ENCODE measurements around the gene OSCP1. TPM values are rescaled to one million over a fixed set of nuclear protein-coding genes. Genes with fewer than 3 reads are reported as not detected.
"Not testable (repeated sequence)": the region's sequence is repeated elsewhere in the genome, so short reads cannot be mapped to it uniquely, and the experiment has no call there.

Gene OSCP1
- total RNA-seq, 1 experiment from 2014 or later: 3.2 TPM

GRCh38 chr1:36487906-36488305 lies 37.7 kb upstream of the OSCP1 start:
- Histone ChIP-seq H3K79me1 (ENCODE audit: insufficient read depth, low read depth, low read length, poor library complexity, severe bottlenecking) (no peaks in the 10 kb centered on the region), H3T11ph (ENCODE audit: low read length) (no peak overlapping the region), H2BK5ac (ENCODE audit: insufficient read length, low read length) (no peak overlapping the region), H3K4me1 (ENCODE audit: insufficient read depth, low read length) (no peaks in the 10 kb centered on the region; the same call in 1 of the 2 replicates), H3K27me3 (ENCODE audit: insufficient read depth, low read length) (no peaks in the 10 kb centered on the region), H3K4me2 (ENCODE audit: insufficient read depth, insufficient read length, low read length) (no peak overlapping the region), H3K79me2 (ENCODE audit: insufficient read depth, low read length) (no peaks in the 10 kb centered on the region), H4K91ac (ENCODE audit: insufficient read length, low read depth, low read length) (no peak overlapping the region), H3K18ac (ENCODE audit: insufficient read length, low read depth, low read length) (no peak overlapping the region), H3K14ac (ENCODE audit: insufficient read depth, low read length) (no peak overlapping the region), H4K5ac (ENCODE audit: insufficient read length, low read depth, low read length) (no peak overlapping the region), H3K9me3 (ENCODE audit: control insufficient read depth, low read depth, low read length) (no peaks in the 10 kb centered on the region), H4K20me1 (ENCODE audit: control insufficient read depth, insufficient read depth, insufficient read length) (no peaks in the 10 kb centered on the region), H3K4ac (ENCODE audit: low read depth, low read length) (no peak overlapping the region), H2BK120ac (ENCODE audit: low read depth, low read length, poor library complexity, severe bottlenecking) (no peak overlapping the region), H2AFZ (ENCODE audit: low read length) (no peak overlapping the region), H3K9ac (ENCODE audit: extremely low read depth, insufficient read length, low read length) (no peak overlapping the region), H3K23me2 (ENCODE audit: insufficient read length, low read depth, low read length, poor library complexity, severe bottlenecking) (no peaks in the 10 kb centered on the region), H2AK5ac (ENCODE audit: insufficient read length, low read length) (no peak overlapping the region), H4K8ac (replicated peaks; ENCODE audit: insufficient read length, low read depth, low read length) (no peak overlapping the region), H2BK15ac (ENCODE audit: low read depth, low read length) (no peak overlapping the region), H2BK20ac (ENCODE audit: low read depth, low read length, poor library complexity, severe bottlenecking) (no peak overlapping the region), H3K23ac (ENCODE audit: insufficient read length, low read depth, low read length) (no peak overlapping the region), H2BK12ac (ENCODE audit: insufficient read length, low read depth, low read length) (no peak overlapping the region), H3K56ac (ENCODE audit: insufficient read length, low read depth, low read length) (no peak overlapping the region), H3K27ac (ENCODE audit: insufficient read length, low read depth, low read length) (no peak overlapping the region)
- Mint-ChIP-seq H3K27ac (0 out of 7 replicates have a peak overlapping the region, but pooled peaks of 1 of the 3 experiments have one; percentile 53), H3K9me3 (peaks cover 0 to 8% of the 10 kb centered on the region in 2 experiments; a peak in 3 of 5 replicates), H3K4me3 (no peak overlapping the region), H3K4me1 (peaks cover 14 to 17% of the 10 kb centered on the region in 2 experiments), H3K36me3 (ENCODE audit: insufficient read depth in 1 of 3, low read depth in 3 of 3) (no peaks in the 10 kb centered on the region), H3K27me3 (ENCODE audit: low read depth) (peaks cover 28% of the 10 kb centered on the region)
- no peak for DNase-seq
- no peak for TF ChIP-seq CTCF (conservative IDR thresholded peaks at IDR 0.05)
- WGBS (ENCODE audit: extremely low coverage, insufficient read length, low lambda C conversion rate): no CpG with 5 or more reads among the region's 3 CpGs

- not testable (repeated sequence) for H3K56ac ChIP-seq (ENCODE audit: insufficient read length, low read depth, low read length); H3K4me3 Mint-ChIP-seq; H3K14ac ChIP-seq (ENCODE audit: insufficient read depth, low read length); H2BK5ac ChIP-seq (ENCODE audit: insufficient read length, low read length); H4K5ac ChIP-seq (ENCODE audit: insufficient read length, low read depth, low read length); H2BK15ac ChIP-seq (ENCODE audit: low read depth, low read length); H4K8ac ChIP-seq (replicated peaks; ENCODE audit: insufficient read length, low read depth, low read length); H2BK20ac ChIP-seq (ENCODE audit: low read depth, low read length, poor library complexity, severe bottlenecking); H4K91ac ChIP-seq (ENCODE audit: insufficient read length, low read depth, low read length); H3K9me3 Mint-ChIP-seq; H3K4me1 ChIP-seq (ENCODE audit: insufficient read depth, low read length); H3K9ac ChIP-seq (ENCODE audit: extremely low read depth, insufficient read length, low read length); H3K79me2 ChIP-seq (ENCODE audit: insufficient read depth, low read length); H3K23ac ChIP-seq (ENCODE audit: insufficient read length, low read depth, low read length); H2BK120ac ChIP-seq (ENCODE audit: low read depth, low read length, poor library complexity, severe bottlenecking); H3K27ac ChIP-seq (ENCODE audit: insufficient read length, low read depth, low read length); H3K23me2 ChIP-seq (ENCODE audit: insufficient read length, low read depth, low read length, poor library complexity, severe bottlenecking); H2BK12ac ChIP-seq (ENCODE audit: insufficient read length, low read depth, low read length); H2AFZ ChIP-seq (ENCODE audit: low read length); H4K20me1 ChIP-seq (ENCODE audit: control insufficient read depth, insufficient read depth, insufficient read length); H3T11ph ChIP-seq (ENCODE audit: low read length); H3K4me2 ChIP-seq (ENCODE audit: insufficient read depth, insufficient read length, low read length); H3K9me3 ChIP-seq (ENCODE audit: control insufficient read depth, low read depth, low read length); H3K36me3 Mint-ChIP-seq (ENCODE audit: insufficient read depth in 1 of 3, low read depth in 3 of 3); H3K18ac ChIP-seq (ENCODE audit: insufficient read length, low read depth, low read length); H3K4ac ChIP-seq (ENCODE audit: low read depth, low read length); DNase-seq; H3K27me3 ChIP-seq (ENCODE audit: insufficient read depth, low read length); H2AK5ac ChIP-seq (ENCODE audit: insufficient read length, low read length); H3K79me1 ChIP-seq (ENCODE audit: insufficient read depth, low read depth, low read length, poor library complexity, severe bottlenecking)
- H3K27me3 Mint-ChIP-seq (ENCODE audit: low read depth): peaks cover 24% of the 10 kb centered on the region
- peaks cover 14 to 17% of the 10 kb centered on the region in 2 experiments for H3K4me1 Mint-ChIP-seq
- no CpG with 5 or more reads among the region's 9 CpGs for WGBS (ENCODE audit: extremely low coverage, insufficient read length, low lambda C conversion rate)
- peak overlapping the region in 1 of 3 experiments; percentile 74; a peak in 1 of 7 replicates for H3K27ac Mint-ChIP-seq
Observed at GRCh38 chr1:36487336-36487725, 37.1 kb upstream of the OSCP1 start.
